Smooth muscle cell (in vitro differentiated cells): ENCODE results near the gene SNX6. TPM values are rescaled to one million over a fixed set of nuclear protein-coding genes. Genes with fewer than 3 reads are reported as not detected.
"Not testable (repeated sequence)": the region's sequence is repeated elsewhere in the genome, so short reads cannot be mapped to it uniquely, and the experiment has no call there.

Experiments
- DNase-seq: peaks from one replicate; lab custom pipeline; 2025; ENCODE audit not compliant: unreplicated experiment; lab: John Stamatoyannopoulos, UW
- H2AFZ ChIP-seq: fragments of 200-600 bp; sonication (generic); 2 replicates; pipeline ENCODE4 v1.6.0; 2016; ENCODE audit warnings: antibody characterized with exemption, low read depth, mild to moderate bottlenecking
- H3F3A ChIP-seq: fragments of 200-600 bp; sonication (generic); 2 replicates; pipeline ENCODE4 v1.6.0; 2017; ENCODE audit warnings: antibody characterized with exemption, low read depth
- H3K27ac ChIP-seq: fragments of 200-600 bp; sonication (generic); 2 replicates; pipeline ENCODE4 v1.5.1; 2016; ENCODE audit warnings: low read depth, mild to moderate bottlenecking
- H3K27me3 ChIP-seq: fragments of 200-600 bp; sonication (generic); 2 replicates; pipeline ENCODE4 v1.6.1; 2016; ENCODE audit warnings: low read depth, mild to moderate bottlenecking
- H3K36me3 ChIP-seq: fragments of 200-600 bp; sonication (generic); 2 replicates; pipeline ENCODE4 v1.5.1; 2016; ENCODE audit warnings: low read depth
- H3K4me1 ChIP-seq: fragments of 200-600 bp; sonication (generic); 2 replicates; pipeline ENCODE4 v1.5.1; 2016; ENCODE audit warnings: low read depth
- H3K4me2 ChIP-seq: fragments of 200-600 bp; sonication (generic); 2 replicates; pipeline ENCODE4 v1.6.0; 2016; ENCODE audit warnings: mild to moderate bottlenecking
- H3K4me3 ChIP-seq: fragments of 200-600 bp; sonication (generic); 2 replicates; pipeline ENCODE4 v1.5.1; 2016; ENCODE audit warnings: mild to moderate bottlenecking
- H3K79me2 ChIP-seq: fragments of 200-600 bp; sonication (generic); 2 replicates; pipeline ENCODE4 v1.6.0; 2016; ENCODE audit warnings: low read depth, mild to moderate bottlenecking
- H3K9ac ChIP-seq: fragments of 200-600 bp; sonication (generic); 2 replicates; pipeline ENCODE4 v1.6.0; 2016; ENCODE audit warnings: low read depth
- H3K9me3 ChIP-seq: fragments of 200-600 bp; sonication (generic); replicated peaks from 2 replicates; pipeline ENCODE4 v1.5.1; 2016; ENCODE audit warnings: low read depth
- H4K20me1 ChIP-seq: fragments of 200-600 bp; sonication (generic); 2 replicates; pipeline ENCODE4 v1.6.0; 2016; ENCODE audit warnings: low read depth
- WGBS: methylation state at CpG from one replicate; pipeline ENCODE4 v1.1.7; 2016; ENCODE audit warnings: low lambda C conversion rate; 5-methylcytosine and 5-hydroxymethylcytosine counted together
- polyA plus RNA-seq: library from polyadenylated mRNA; unstranded; fragments of >200 nt; fragmentation: Nextera tagmentation; extraction: Ambion mirVana; gene quantifications from 2 replicates; pipeline ENCODE4 v1.2.1, GENCODE V29; 2016
- total RNA-seq: library from RNA; depleted of rRNA; stranded (reverse); fragments of >200 nt; gene quantifications from 2 replicates; pipeline ENCODE4 v1.2.3, GENCODE V29; 2014
- TF ChIP-seq, protein P1 (sequence below): fragments of 200-600 bp; sonication (generic); IDR thresholded peaks from 2 replicates; pipeline ENCODE4 v1.5.1; 2017; ENCODE audit warnings: borderline replicate concordance, mild to moderate bottlenecking, antibody characterized with exemption; ENCODE audit not compliant: insufficient read depth, poor library complexity, severe bottlenecking

Gene SNX6
- total and polyA plus RNA-seq, 2 experiments from 2014 or later = 55.7 to 192 TPM

DNA sequence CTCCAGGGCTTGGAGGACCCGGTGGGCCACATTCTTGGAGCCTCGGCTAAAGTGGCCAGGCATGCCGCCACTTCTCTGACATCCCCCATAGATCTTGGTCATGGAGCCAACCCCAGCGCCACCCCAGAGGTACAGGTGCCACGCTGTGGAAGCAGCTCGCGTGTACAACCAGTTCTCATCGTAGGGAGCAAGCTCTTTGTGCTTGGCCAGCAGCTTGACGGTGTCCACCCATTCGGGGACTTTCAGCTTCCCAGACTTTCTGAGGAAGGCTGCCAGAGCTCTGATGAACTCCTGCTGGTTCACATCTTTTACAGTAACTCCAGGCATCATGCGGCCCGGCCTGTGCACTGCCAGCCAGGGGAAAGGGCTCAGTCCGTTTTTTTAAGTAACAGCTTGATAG, 61.1 kb downstream of the SNX6 start:
- Histone ChIP-seq H2AFZ (no peak overlapping the region), H3K27ac (no peak overlapping the region), H3K79me2 (no peaks in the 10 kb centered on the region), H3K27me3 (no peaks in the 10 kb centered on the region), H3K9me3 (no peaks in the 10 kb centered on the region), H4K20me1 (no peaks in the 10 kb centered on the region), H3K4me3 (no peak overlapping the region), H3K9ac (no peak overlapping the region), H3F3A (no peaks in the 10 kb centered on the region), H3K4me1 (no peaks in the 10 kb centered on the region), H3K36me3 (peaks cover 19% of the 10 kb centered on the region), H3K4me2 (no peak overlapping the region)
- TF ChIP-seq, protein P1, sequence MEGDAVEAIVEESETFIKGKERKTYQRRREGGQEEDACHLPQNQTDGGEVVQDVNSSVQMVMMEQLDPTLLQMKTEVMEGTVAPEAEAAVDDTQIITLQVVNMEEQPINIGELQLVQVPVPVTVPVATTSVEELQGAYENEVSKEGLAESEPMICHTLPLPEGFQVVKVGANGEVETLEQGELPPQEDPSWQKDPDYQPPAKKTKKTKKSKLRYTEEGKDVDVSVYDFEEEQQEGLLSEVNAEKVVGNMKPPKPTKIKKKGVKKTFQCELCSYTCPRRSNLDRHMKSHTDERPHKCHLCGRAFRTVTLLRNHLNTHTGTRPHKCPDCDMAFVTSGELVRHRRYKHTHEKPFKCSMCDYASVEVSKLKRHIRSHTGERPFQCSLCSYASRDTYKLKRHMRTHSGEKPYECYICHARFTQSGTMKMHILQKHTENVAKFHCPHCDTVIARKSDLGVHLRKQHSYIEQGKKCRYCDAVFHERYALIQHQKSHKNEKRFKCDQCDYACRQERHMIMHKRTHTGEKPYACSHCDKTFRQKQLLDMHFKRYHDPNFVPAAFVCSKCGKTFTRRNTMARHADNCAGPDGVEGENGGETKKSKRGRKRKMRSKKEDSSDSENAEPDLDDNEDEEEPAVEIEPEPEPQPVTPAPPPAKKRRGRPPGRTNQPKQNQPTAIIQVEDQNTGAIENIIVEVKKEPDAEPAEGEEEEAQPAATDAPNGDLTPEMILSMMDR = no peak
- WGBS = over 99% methylated on average over 13 of the region's 13 CpGs
- DNase-seq = no peak

DNA sequence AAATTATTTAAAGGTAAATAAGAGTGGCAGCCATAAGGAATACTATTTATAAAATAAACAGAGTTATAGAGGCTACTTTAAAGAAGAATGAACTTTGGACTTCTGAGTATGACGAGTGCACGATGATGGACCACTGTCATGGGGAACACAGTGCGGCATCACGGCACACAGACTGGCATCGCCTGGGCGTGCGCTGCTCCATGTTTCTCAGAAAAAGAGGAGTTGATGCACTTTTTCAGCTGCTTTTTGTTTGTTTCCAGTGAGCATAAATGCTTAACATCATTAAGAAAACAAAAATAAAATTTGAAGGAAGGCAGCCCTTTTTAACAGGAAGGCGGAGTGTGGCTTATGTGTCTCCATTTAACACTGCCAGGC, 67.2 kb downstream of the SNX6 start:
- DNase-seq = no peak

DNA sequence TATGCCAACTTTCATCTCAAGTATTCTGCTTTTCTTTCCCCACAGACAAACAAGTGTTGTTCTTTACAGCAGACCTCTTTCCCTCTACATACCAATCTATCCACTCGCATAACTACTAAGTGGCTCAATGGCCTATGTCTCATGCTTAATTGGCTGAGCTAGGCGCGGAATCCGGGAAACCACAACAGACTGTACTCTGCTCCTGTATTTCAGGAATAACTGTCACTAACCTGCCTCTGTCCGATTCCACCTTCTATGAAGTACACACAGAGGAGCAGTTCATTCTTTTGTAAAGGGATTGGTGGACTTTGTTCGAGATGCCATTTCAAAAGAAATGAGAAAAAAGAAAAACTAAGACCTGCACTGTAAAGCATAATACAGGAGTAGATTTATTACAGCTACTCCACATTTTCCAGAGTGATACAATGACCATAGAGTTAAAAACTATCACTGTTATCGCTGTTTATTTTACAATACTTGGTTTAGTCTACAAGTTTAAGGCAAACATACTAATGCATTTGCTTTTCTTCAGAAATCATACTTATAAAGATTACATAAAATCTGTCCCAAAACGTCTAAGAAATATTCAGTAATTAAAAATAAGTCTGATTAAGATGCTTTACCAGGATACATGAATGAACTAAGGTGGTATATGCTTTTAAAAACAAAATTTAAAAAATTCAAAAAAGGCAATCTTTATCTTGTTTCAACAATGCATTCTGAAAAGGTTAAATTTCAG, 67.7 kb downstream of the SNX6 start:
- H3K27me3 ChIP-seq, H3K4me2 ChIP-seq, H3K79me2 ChIP-seq, H3F3A ChIP-seq, H3K9ac ChIP-seq, H3K4me1 ChIP-seq, H3K4me3 ChIP-seq, H3K27ac ChIP-seq, H4K20me1 ChIP-seq, H3K9me3 ChIP-seq, H2AFZ ChIP-seq, DNase-seq: not testable (repeated sequence)
- peaks cover 19% of the 10 kb centered on the region for H3K36me3 ChIP-seq
- 85% methylated on average over 7 of the region's 8 CpGs for WGBS

More for the DNA sequence above, 67.2 kb downstream of the SNX6 start:
- TF ChIP-seq, protein P1 = no peak
- Histone ChIP-seq H3K36me3 (peaks cover 19% of the 10 kb centered on the region), H3K27ac (no peak overlapping the region), H3K4me2 (no peak overlapping the region), H3F3A (no peaks in the 10 kb centered on the region), H3K9ac (no peak overlapping the region), H3K4me1 (no peaks in the 10 kb centered on the region), H3K9me3 (no peaks in the 10 kb centered on the region), H3K4me3 (no peak overlapping the region), H4K20me1 (no peaks in the 10 kb centered on the region), H2AFZ (no peak overlapping the region), H3K27me3 (no peaks in the 10 kb centered on the region), H3K79me2 (no peaks in the 10 kb centered on the region)
- WGBS = 93% methylated on average over 8 of the region's 8 CpGs

DNA sequence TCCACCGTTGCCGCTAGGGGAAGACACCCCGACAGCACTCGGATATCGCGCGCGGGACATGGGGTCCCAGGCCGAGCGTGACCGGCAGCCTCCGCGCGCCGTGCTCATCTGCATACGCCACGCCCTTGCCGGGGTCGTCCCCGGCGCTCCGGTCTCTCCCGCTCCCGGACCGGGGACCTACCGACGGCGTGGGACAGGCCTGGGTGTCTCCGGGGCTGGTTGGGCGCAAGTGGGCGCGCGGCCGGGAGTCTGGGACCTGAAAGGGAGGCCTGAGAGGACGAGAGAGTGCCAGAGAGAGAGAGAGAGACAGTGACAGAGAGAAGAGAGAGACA, 73.5 kb downstream of the SNX6 start:
- no CpG with 5 or more reads among the region's 35 CpGs for WGBS
- not testable (repeated sequence) for H3K27ac ChIP-seq, H4K20me1 ChIP-seq

DNA sequence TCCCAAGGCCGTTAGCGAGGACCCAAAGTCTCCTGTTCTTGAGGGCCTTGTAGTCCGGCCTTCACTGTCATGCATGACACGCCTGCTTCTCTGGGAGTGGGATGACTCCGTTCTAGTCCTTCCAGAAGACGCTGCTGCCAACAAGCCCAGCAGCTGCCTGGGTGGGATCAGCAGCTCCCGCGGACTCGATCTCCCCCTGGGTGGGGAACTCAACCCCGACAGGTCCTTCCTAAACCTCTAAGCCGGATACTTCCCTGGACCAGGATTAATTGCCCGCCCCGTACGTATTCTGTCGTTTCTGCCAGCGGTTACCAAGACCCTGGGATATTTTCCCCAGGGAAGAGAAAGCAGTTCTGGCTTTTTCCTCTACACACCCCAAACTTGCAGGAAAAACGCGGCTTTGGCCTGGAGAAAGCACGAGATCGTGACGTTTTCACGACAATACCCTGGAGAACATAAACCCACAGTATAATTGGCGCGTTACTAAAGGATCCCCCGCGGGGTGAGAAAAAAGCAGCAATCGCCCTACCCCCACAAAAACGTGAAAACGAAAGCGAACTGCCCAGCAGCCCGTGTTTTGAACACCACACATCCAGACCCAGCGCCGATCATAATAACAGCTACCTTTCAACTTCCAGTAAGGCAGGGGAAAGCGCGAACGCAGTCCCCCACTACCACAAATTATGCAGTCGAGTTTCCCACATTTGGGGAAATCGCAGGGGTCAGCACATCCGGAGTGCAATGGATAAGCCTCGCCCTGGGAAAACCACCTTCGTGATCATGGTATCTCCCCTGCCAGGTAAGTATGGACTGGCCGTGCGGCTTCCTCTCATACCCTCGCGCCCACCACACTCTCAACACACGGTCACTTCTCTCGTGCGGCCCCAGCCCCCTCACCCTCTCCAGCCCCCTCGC, 74.1 kb downstream of the SNX6 start:
- not testable (repeated sequence) for H3K9ac ChIP-seq, H3K27me3 ChIP-seq, H3K27ac ChIP-seq, DNase-seq, H2AFZ ChIP-seq, H3K4me2 ChIP-seq, H3K4me1 ChIP-seq, H3K36me3 ChIP-seq, H3K79me2 ChIP-seq, H3K9me3 ChIP-seq, H4K20me1 ChIP-seq, H3F3A ChIP-seq, H3K4me3 ChIP-seq
- WGBS = no CpG with 5 or more reads among the region's 49 CpGs

More for the DNA sequence above, 73.5 kb downstream of the SNX6 start:
- H3K36me3 ChIP-seq, DNase-seq, H3K4me1 ChIP-seq, H3K79me2 ChIP-seq, H3K4me2 ChIP-seq, H3K27me3 ChIP-seq, H3K9me3 ChIP-seq, H2AFZ ChIP-seq, H3K9ac ChIP-seq, H3K4me3 ChIP-seq, H3F3A ChIP-seq: not testable (repeated sequence)
